MV-4-11 (cell line): ENCODE measurements around the gene CIRBP.
A peak's percentile ranks its signal among the peaks of the same experiment; 100 is the strongest.
"Not testable (repeated sequence)": the region's sequence is repeated elsewhere in the genome, so short reads cannot be mapped to it uniquely, and the experiment has no call there.

ENCODE experiments used
- DNase-seq: peaks from one replicate; lab custom pipeline; 2025; lab: John Stamatoyannopoulos, UW

Gene CIRBP

DNA sequence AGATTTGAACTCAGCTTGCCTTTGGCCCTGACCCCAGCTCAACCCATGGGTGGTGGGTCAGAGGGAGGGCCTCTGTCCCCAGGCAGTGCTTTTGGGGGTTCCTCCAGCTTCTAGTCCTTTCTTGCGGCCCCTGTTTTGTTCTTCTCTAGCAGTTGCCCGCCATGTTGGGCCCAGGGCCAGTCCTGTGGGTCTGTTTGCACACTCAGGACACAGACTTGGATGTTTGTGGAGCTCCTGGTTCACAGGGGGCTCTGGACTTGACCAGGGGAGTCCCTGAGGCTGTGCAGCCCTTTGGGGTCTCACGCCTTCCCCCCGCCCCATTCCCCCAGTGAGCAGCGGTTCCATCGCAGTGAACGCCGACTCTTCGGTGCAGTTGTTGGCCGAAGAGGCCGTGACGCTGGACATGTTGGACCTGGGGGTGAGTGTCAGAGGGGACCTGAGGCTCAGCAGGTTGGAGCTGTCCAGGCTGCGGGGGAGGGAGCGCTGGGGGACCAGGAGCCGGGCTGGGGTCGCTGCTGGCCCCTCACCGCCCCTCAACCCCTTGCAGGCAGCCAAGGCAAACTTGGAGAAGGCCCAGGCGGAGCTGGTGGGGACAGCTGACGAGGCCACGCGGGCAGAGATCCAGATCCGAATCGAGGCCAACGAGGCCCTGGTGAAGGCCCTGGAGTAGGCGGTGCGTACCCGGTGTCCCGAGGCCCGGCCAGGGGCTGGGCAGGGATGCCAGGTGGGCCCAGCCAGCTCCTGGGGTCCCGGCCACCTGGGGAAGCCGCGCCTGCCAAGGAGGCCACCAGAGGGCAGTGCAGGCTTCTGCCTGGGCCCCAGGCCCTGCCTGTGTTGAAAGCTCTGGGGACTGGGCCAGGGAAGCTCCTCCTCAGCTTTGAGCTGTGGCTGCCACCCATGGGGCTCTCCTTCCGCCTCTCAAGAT, 25.1 kb upstream of the CIRBP start:
- peak; percentile 80 for DNase-seq

DNA sequence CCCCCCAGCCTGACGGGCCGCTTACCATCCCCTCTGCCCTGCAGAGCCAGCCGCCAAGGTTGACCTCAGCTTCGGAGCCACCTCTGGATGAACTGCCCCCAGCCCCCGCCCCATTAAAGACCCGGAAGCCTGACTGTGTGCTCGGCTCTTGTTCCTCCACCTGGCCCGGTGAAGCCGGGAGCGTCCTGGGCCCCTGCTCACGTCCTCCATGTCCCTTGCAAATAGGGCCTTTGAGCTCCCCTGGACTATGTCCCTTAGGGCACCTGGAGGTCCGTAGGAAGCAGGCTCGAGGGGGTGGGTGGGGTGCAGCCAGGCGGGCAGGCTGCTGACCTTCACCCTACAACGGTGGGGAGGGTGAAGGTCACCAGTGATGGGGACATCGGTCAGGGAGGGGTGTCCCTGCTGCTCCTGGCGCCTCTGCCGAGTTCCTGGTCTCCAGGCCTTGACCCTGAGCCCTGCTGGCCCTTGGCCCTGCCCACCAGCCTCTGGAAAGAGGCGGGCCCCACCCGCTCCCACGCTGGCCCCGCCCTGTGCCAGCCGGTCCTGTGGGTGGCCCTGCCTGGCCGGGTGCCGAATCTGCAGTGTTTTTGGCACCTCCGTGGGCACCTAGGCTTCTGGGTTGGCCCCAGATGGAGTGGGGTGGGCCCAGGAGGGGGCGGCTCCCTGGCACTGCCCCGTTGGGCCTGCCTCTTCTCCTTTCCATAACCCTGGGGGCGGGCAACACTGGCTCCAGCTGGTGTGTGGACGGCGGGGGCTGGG, 24.3 kb upstream of the CIRBP start:
- DNase-seq: no peak

DNA sequence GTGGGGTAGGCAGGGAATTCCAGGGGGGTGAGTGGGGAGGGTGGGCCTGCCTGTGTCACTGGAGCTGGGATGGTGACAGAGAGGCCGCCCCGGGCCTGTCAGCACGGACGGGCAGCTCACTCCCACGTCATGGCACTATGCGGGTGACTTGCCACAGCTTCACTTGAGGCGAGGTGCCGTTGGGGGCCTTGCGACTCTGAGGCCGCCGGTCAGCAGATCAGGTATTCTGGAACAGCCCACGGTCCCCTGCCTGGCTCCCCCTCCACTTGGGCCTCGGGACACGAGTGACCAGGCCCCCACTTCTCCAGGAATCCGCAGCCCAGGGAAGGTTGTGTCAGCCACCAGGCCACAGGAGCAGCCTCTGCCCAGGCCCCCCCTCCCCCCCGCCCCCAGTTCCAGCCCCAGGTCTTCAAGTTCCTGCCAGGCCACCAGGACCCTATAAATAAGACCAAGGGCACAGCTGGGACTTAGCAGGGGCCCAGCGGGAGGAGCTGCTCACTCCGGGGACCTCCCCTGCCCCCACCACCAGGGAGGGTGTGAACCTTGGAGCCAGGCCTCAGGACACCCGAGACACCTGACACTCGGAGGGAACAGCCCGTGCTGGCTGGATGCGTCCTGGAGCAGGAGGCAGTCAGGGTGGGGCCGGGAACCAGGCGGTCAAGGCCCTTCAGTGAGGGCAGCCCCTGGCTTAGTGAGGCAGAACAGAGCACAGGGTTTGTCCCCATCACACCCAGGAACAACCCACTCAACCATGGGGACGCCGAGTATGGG, 23.5 kb upstream of the CIRBP start:
- no peak for DNase-seq

DNA sequence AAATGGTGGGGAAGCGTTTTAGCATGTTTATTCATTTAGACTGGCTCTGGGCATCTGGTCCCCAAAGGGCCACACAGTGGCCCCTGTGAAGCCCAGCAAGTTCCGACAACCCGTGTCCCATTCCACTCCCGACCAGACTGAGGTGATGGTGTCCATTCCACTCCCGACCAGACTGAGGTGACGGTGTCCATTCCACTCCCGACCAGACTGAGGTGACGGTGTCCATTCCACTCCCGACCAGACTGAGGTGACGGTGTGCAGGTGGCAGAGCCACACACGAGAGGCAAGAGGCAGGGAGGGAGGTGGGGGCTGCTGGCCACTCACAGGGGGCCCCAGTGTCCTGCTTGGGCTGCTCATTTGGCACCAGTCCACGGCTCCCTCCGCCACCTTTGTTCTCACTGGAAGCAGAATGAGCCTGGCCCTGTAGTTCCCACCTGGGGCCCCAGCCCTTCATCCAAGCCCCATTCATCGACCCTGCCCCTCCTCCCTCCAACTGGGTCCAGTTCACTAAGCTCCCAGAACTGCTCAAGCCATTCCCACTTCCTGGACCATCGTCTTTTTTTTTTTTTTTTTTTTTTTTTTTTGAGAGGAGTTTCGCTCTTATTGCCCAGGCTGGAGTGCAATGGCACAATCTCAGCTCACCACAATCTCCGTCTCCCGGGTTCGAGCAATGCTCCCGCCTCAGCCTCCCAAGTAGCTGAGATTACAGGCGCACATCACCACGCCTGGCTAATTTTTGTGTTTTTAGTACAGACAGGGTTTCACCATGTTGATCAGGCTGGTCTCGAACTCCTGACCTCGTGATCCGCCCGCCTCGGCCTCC, 22.7 kb upstream of the CIRBP start:
- not testable (repeated sequence) for DNase-seq

DNA sequence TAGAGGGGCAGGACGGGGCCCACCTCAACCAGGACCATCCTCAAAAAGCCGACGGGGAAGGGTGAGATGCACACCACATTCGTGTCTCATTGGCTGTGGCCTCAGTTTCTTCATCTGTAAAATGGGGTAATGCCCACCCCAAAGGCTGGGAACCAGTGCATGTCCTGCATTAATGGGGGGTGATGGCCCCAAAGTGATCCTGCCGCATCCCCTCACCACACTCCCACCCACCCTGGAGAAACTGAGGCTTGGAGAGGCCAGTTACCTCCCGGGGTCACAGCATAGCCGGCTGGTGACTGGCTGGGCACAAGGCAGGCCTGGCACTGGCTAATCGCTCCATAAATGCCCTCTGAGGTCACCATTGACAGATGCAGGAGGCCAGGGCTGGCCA, 21.4 kb upstream of the CIRBP start:
- DNase-seq: no peak

DNA sequence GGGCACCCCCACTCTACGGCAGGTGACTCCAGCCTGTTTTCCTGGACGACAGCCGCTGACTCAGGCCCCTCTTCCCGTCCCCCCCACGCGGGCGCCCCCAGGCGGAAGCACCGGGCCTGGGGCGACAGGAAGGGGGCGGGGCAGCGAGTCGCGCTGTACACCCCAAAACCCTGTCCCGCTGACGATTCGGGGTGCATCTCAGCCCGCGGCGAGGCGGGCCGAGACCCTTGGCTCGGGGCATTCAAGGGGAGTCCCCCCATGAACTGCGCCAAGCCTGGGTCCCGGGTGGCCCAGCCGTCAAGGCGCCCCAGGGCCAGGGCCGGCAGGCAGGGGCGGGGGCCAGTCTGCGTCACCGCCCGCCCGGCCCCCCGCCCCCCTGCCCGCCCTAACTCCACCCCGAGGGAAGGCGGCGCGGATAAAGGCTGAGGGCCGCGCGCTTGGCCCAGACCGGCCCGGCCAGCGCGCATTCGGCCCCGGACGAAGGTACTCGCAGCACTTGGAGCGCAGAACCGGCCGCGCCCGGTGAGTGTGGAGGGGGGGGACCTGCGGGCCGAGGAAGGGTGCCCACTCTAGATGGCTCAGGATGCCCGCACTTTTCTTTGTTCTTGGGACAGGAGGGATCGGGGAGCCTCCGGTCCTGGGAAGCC, 20.9 kb upstream of the CIRBP start, which contains the start of gene MIDN:
MIDN (plus strand) TSS at position 445 of the 647 bp plus-strand sequence. CDS start 1,714 bp downstream, outside the sequence.
- DNase-seq: peak; percentile 64

DNA sequence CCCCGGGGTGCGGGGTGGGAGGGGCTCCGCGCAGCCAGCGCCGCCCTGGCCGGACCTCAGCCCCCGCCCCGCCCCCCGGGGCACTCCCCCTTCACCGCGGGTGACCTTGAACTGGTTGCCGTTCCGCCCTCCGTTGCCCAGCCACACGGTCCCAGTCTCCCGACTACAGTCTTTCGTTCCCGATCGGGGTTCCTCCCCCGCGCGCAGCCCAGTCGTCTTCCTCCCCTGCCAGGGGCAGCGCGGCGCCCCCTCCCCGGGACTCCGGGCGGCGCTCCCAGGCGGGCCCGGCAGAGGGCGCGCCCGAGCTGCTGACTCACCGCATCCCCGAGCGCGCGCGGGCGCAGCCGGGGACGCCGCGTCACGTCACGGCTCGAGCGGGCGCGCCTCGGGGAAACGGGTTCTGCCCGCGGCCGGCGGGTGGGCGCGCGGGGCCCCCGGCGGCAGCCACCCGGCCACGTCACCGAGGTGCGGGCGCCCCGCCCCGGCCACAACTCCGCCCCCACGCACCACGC, 20.3 kb upstream of the CIRBP start:
- DNase-seq: peak; percentile 76

DNA sequence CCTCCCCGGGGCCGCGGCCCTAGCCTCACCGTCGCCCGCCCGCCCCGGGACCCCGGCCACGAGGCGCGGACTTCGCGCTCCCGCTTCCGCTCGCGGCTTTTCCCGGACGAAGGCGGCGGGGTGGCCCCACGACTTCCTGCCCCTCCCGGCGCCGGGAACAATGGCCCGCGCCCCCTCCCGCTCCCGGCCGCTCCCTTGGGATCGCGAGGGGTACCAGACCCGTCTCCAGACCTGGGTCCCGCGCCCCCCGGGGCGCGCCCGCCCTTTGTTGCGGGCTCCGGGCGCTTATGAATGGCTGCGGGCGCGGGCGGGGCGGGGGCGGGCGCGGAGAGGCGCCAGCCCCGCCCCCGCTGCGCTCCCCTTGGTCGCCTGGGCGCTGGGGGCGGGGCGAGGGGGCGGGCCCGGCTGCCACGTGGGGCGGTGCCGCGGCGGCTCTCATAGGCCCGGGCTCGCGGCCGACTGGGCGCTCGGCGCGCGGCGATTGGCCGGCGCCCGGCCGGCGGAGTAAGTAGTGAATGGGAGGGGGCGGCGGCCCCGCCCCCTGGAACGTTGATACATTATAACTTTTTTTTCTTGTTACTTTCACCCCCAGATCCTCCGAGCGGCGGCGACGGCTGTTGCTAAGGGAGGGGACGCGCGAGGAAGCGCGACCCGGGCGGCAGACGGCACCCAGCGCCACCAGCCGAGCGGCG, 19.7 kb upstream of the CIRBP start:
- peak; percentile 95 for DNase-seq

DNA sequence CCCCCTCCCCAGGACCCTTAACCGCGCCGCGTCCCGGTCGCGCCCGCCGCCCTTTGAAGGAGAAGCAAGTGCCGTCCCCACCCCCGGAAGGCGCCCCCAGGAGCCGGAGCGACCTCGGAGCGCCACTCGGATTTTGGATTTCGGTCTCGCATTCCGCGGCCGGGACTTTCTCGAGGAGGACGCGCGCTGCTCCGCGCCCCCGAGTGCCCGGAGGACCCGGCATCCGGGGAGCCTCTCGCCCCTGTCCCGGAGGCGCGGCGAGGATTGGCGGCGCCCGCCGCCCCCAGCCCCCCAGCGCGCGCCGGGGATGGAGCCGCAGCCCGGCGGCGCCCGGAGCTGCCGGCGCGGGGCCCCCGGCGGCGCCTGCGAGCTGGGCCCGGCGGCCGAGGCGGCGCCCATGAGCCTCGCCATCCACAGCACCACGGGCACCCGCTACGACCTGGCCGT, 19.1 kb upstream of the CIRBP start:
- DNase-seq: no peak

DNA sequence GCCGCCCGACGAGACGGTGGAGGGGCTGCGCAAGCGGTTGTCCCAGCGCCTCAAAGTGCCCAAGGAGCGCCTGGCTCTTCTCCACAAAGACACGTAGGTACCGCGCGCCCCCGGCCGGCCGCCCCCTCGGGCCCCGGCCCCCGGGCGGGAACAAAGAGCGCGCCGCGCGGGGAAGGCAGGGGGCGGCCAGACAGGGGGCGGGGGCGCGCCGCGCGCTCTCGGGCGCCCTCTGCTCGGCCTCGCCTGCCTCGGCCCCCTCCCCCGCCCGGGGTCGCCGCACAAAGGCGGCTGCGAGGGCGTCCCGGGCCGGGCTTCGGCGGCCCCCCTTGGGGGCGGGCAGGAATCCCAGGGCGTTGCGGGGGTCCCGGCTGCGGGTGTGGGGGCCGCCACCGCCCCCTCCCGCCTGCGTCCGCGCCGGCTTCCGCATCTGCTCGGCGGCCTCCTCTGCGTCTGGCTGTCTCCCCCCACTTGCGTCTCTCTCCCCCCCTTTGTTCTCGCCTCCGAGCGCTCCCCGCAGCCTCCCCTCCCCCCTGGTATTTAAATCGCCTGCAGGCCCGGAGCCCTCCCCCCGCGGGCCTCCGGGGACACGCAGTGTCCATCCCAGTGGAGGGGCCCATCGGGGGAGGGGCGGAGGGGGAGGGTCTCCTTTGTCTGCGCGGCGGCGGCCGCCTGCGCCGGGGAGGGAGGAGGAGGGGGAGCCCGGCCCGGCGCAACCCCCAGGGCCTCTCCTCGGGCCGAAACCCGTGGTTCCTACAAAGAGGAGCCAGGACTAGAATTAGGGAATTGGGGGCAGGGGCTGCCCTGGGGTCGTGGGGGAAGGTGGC, 18.5 kb upstream of the CIRBP start:
- peak; percentile 52 for DNase-seq

DNA sequence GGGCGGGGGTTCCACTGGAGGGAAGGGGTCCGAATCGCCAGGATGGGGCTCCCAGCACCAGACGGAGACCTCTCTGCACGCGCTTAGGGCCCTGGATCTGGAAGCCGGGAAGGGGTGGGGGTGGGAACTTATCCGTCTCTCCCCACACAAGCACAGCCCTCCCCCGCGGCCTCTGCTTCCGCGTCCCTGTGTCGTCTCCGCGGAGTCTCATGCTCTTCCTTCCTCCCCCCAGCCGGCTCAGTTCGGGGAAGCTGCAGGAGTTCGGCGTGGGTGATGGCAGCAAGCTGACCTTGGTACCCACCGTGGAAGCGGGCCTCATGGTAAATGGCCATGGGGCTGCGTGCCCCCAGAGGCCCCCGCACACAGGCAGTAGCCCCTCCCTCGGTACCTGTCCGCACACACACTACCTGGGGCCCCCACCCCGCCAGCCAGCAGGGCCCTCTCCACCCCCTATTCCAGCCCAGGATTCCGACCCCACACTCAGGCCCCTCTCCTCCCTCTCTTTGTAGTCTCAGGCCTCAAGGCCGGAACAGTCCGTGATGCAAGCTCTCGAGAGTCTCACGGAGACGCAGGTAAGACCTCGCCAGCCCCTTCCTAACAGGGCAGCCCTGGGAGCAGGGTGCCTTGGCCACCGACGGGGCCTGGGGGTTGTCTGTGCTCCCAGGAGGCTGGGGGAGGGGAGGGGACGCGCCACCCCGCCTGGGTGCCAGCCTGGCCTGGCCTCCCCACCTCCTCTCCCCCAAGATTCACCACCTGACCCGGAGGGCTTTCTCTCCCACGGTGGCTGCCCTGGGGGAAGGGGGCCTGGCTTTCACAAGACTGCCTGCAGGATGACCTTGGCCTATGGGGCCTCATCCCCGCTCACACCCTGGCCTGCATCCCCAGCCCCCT, 17.6 kb upstream of the CIRBP start:
- peak; percentile 84 for DNase-seq

DNA sequence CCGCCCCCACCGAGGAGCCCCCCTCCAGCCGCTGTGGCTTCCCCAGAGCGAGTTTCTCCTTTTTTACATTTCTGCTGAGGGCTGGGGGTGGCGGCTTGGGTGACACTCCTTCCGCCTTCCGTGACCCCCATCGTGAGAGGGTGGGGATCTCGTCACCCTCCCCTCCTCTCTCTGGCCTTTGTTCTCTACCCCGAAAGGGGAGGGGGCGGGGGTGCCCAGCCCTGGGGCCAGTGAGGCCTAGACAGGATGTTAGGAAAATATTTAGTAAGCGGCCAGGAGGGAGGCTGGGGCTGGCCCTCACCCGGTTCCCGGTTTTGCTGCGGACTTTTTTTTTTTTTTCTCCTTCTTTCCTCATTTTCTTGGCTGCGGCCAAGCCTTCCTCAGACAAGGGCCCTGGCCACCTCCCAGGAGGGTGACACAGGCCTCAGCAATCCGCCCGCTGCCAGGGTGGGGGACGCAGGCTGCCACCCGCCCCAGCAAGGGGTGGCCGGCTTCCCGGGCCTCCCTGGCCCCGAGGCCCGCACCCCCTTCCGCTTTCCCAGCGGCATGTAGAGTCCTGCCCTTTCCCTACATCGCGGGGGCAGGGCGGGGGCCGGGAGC, 16.8 kb upstream of the CIRBP start:
- DNase-seq: peak; percentile 90

DNA sequence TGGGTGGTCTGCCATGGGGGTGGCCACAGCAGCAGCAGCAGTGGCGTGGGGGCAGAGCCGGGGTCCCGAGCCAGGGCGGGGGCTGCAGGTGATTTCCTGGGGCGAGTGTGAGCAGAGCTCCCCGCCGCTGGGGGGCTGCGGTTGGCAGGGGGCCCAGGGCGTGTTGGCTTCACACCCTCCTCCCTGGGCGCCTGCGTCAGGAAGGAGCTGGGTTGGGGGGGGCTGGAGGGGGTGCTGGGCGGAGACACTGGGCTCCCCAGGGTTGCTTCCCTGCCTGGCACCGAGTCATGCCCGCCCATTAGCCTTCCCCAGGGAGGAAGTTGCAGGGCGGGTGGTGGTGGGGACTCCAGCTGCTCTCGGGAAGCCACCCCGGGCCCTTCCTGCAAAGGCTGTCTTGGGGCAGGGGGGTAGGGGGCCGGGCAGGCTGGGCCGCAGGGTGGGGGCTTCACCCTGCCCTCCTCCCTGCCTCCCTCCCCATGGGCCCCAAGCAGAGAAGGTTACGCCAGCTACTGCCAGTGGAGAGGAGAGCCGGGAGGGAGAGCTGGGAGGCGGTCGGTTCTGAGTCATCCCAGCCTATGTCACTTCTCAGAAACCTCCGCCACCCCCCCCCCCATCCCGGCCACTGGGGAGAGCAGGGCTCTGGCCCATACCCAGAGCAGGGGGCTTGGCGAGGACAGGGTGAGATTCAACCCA, 16.2 kb upstream of the CIRBP start:
- peak; percentile 99 for DNase-seq

DNA sequence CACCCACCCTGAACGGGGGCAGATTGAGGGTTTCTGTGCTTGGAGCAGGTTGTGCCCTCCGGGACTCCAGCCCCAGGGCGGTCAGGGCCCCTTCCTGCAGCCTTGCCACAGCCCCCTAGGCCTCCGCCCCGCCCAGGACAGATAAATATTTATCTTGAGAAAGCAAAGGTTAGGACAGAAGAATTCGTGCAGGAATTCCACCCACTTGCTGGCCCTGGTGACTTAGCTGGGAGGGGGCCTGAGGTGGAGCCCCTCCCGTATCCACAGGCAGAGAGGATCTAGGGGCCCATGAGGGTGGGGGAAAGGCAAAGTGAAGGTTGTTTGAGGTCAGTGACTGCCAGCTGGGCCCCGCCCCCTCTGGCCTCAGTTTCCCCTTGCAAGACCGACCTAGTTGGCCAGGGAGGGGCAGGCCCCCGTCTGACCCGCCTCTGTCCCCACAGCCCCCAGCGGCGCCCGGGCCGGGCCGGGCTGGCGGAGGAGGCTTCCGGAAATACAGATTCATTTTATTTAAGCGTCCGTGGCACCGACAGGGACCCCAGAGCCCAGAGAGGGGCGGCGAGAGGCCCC, 15.5 kb upstream of the CIRBP start:
- DNase-seq: no peak

DNA sequence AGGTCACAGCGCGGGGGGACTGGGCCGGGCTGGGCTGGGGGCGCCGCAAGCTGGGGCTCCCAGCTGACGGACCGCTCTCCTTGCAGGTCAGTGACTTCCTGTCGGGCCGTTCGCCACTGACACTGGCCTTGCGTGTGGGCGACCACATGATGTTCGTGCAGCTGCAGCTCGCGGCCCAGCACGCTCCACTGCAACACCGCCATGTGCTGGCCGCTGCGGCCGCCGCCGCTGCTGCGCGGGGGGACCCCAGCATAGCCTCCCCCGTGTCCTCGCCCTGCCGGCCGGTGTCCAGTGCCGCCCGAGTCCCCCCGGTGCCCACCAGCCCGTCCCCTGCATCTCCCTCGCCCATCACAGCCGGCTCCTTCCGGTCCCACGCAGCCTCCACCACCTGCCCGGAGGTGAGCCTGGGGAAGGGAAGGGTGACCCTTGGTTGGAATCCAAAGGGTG, 15.0 kb upstream of the CIRBP start:
- no peak for DNase-seq

DNA sequence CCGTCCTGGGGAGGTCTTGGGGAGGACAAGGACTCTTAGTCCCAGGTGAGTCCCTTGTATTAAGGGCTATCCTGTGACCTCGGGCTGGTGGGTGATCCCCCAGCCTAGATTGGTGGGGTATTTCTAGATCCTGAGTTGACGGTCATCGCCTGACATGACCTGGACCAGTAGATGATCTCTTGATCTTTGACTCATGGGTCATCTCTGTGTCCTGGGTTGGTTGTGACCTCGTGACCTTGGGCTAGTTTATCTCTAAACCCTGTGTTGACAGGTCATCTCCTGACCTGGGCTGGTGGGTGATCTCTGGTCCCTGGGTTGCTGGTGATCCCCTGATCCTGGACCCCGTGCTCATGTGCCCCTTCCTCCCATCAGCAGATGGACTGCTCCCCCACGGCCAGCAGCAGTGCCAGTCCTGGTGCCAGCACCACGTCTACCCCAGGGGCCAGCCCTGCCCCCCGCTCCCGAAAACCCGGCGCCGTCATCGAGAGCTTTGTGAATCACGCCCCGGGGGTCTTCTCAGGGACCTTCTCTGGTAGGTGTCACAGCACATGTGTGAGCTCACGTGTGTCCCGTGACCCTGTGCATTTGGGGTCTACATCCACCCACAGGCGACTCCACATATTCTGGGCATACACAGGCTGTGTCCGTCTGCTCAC, 14.5 kb upstream of the CIRBP start:
- DNase-seq: no peak
